ENCODE data around the gene THPO.
A peak's percentile ranks its signal among the peaks of the same experiment; 100 is the strongest.

THPO gene

DNA sequence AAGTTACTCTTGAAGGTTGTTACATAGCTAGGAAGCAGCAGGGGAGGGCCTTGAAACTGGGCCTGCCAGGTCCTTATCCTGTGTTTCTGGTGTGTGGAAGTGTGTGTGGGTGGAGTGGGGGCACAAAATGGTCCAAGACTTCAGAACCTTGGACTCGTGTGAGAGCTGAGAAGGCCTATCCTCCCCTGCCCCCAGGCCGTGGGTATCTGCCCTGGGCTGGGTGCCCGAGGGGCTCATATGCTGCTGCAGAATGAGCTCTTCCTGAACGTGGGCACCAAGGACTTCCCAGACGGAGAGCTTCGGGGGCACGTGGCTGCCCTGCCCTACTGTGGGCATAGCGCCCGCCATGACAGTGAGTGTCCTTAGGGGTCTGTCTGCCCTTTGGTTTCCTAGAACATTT is 6.3 kb upstream of the THPO start:
- DNase-seq: no peak

DNA sequence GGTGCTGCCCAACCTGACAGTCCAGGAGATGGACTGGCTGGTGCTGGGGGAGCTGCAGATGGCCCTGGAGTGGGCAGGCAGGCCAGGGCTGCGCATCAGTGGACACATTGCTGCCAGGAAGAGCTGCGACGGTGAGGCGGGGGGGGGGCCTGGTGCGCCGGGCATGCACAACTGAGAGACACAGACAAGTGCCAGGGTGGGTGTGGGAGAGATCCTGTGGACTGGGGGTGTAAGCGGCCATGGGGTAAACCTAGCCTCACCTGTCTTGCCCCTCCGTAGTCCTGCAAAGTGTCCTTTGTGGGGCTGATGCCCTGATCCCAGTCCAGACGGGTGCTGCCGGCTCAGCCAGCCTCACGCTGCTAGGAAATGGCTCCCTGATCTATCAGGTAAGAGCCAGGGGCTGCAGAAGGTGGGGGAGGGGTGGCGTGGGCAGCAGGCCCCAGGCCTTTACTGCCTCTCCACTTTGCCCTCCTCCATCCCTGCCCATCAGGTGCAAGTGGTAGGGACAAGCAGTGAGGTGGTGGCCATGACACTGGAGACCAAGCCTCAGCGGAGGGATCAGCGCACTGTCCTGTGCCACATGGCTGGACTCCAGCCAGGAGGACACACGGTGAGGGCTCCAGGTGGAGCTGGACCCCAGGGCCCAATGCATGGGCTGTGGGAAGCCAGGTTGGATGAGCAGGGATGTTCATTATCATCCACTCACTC is 5.2 kb upstream of the THPO start:
- no peak for DNase-seq

DNA sequence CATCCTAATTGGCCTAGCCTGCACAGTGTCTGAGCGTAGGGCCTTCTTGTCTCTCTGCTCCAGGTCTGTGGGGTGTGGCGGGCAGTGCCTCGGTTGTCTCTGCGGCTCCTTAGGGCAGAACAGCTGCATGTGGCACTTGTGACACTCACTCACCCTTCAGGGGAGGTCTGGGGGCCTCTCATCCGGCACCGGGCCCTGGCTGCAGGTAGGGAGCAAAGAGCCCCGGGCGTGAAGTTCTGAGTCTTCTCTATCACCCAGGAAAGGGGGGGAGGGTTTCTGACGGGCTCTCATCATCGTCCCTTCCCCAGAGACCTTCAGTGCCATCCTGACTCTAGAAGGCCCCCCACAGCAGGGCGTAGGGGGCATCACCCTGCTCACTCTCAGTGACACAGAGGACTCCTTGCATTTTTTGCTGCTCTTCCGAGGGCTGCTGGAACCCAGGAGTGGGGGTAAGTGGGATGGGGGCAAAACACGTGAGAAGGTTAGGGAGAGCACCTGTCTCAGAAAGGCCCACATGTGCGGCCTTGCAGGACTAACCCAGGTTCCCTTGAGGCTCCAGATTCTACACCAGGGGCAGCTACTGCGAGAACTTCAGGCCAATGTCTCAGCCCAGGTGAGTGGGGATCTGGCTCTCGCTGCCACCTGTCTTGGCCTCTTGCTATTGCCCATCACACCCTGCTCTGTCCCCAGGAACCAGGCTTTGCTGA is 4.5 kb upstream of the THPO start:
- DNase-seq: no peak

DNA sequence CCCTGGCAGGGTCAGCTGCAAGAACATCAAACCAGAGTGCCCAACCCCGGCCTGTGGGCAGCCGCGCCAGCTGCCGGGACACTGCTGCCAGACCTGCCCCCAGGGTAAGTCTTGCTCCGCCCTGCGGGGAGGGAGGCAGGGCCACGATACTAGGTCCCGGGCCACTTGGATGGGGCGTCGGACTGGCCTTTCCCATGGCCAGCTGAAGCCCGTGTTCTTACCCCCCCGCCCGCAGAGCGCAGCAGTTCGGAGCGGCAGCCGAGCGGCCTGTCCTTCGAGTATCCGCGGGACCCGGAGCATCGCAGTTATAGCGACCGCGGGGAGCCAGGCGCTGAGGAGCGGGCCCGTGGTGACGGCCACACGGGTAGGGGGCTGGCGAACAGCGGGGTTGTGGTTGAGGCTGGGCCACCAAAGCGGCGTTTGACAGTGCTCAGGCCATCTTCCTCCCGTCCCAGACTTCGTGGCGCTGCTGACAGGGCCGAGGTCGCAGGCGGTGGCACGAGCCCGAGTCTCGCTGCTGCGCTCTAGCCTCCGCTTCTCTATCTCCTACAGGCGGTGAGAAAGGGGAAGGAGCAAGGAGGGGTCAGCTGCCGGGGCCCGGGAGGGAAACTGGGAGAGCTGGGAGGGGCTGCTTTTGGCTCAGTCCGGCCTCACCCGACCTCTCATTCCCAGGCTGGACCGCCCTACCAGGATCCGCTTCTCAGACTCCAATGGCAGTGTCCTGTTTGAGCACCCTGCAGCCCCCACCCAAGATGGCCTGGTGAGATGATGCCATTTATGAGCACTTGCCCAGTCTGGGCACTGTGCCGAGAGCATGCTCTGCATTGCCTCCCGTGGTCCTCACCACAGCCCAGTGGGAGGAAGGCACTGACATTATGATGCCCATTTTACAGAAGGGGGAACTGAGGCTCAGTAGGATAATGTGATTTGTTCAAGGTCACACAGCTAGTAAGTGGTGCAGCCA is 3.5 kb upstream of the THPO start:
- DNase-seq: no peak

DNA sequence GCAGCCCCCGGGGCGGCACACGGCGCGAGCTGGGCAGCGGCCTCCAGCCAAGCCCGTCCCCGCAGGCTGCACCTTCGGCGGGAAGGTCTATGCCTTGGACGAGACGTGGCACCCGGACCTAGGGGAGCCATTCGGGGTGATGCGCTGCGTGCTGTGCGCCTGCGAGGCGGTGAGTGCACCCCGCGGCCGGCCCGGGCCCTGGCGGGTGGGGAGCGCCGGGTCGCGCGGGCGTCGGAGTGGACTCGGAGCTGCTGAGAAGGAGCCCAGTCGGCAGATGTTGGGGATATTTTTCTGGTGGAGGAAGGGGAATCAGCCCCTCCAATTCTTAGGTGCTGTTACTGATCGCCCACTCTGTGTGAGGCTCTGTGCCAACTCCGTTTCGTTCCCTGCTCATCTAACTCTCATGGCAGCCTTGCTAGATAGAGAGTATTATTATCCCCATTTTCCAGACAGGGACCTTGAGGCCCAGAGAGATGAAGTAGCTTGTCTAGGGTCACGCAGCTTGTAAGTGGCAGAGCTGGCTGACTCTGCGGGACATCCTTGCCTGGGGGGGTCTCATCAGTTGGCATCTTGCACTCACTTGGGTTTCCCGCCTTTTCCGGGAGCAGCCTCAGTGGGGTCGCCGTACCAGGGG is 2.7 kb upstream of the THPO start:
- no peak for DNase-seq

DNA sequence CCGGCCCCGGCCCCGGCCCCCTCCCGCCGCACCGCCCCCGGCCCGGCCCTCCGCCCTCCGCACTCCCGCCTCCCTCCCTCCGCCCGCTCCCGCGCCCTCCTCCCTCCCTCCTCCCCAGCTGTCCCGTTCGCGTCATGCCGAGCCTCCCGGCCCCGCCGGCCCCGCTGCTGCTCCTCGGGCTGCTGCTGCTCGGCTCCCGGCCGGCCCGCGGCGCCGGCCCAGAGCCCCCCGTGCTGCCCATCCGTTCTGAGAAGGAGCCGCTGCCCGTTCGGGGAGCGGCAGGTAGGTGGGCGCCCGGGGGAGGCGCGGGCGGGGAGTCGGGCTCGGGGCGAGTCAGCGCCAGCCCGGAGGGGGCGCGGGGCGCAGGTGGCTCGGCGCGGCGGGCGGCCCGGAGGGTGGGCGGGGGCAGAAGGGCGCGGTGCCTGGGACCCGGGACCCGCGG is 2.2 kb upstream of the THPO start:
- peak in 1 of 2 experiments; percentile 49 for DNase-seq

DNA sequence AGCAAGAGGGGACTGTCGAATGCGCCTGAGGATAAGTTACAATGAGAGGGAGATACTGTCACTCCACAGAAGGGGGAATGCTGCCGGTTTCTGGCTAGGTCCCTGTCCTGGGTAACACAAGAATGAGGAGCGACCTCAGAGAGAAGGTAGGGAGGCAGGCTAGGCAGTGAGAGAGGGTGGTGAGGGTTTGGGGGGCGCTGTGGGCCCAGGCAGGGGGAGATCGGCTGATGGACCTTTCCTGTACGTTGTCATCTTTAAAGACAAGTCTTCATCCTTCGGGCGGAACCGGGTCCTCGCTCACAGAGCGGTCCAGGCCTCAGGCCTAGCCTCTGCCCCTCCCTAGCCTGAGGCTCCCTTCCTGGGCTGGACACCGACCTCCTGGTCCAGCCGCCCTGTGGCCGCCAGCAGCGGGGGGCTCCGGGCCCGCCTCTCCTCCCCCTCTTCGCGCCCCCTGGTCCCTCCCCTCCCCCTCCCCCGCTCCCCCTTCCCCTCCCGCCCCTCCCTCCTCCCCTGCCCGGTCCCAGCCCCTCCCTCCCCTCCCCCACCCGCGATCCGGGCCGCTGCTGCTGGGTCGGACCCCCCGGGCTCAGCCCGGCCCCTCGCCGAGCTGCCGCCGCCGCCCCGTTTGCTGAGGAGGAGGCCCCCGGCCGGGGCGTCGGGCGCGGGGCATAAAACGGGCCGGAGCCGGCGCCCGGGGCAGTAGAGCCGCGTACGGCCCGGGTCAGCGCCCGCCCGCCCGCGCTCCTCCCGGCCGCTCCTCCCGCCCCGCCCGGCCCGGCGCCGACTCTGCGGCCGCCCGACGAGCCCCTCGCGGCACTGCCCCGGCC is 1.6 kb upstream of the THPO start, which contains the start of gene CHRD:
Gene CHRD, plus strand, starts transcription at position 697 of the 827 bp plus-strand sequence. CDS start 265 bp downstream, outside the sequence.
- DNase-seq: no peak

DNA sequence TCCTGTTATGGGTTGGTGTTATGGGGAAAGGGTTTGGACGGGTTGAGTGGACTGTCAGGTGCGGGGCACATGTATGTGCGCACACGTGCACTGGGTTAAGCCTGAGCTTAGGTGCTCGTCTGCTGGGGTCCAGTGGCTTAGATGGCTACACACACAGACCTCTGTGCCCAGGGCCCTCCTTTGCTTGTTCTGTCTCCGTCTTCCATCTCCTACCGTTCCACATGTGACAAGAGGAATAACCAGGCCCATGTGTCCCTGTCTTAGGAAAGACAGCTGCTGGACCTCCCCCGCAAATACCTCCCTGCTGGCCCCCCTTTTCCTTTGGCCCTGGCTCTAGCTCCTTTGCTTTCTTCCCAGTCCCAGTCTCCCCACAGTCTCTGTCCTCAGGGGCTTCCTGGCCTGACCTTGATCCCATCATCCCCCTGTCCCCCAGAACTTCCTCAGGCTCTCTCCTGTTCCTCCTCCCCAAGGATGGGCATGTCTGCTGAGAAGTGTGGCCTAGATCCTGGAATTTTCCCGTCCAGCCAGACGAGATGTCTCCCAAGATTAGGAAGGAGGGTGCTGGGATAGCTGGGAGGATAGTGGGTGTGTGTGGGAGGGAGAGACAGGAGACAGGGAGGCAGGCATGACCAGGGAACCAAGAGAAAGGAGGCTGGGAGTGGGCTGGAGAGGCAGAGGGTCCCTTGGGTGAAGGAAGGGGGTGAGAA is 797 bp upstream of the THPO start:
- no peak for DNase-seq

DNA sequence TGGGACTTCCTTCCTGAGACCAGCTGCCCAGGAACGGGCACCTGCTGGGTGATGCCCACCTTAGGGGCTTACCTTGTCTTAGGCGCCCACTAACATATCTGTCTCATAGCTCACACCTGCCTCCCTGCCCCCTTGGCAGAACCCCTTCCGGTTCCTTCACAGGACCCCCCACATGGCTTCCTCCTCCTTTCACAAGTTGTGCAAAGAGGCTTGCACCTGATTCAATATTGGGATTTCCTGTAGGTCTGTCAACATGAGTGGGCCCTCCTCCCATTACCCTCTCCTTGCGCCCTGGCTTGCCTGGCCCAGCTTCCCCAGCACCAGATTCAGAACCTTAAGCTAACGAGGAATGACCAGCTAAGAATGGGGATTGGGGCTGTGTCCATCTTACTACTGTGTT is 633 bp downstream of the THPO start:
- no peak for DNase-seq

DNA sequence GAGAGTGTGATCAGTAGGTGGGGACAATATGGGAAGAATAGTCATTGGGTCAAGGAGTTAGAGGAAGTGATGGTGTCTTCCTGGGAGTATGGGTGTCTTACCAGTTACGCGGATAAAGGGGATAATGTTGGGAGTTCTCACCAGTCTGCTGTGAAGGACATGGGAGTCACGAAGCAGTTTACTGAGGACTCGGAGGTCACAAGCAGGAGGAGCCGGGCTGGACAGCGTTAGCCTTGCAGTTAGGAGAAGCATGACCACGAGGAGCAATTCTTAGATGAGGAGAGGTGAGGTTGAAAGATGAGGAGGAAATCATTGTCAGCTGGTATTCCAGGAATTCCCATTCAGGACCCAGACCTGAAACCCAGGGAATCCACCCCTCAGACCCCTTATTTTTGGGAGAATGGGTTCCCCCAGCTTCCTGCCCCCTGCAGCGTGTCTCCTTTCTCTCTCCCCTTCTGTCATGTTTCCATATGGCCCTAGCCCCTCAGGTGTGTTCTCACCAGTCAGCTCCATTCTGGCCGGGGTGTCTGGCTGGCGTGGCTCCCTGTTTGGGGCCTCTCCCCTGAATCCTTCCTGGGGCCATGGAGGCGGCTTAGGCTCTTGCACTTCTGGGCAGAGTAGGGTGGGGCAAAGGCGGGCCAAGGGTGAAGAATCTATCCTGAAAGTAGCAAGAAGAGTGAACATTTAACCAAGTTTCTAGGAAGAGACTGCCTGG is 2.1 kb downstream of the THPO start:
- DNase-seq: no peak

DNA sequence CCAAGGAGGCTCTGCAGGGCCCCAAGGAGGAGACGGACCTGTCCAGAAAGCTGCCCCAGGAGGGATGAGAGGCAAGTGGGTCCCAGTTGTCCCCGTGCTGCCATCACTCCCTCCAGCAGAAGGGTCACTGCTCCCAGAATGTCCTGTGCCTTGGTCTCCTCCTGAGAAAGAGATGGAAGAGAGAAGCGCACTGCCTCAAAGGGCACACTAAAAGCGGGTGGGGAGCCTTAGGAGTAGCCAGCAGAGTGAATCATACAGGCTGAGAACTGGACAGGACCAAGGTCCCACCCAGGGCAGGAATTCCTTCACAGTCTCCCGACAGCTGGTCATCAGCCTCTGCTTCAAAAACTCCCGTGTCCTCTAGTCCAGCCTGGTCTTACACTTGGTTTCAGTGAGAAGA is 4.6 kb downstream of the THPO start:
- DNase-seq: no peak

DNA sequence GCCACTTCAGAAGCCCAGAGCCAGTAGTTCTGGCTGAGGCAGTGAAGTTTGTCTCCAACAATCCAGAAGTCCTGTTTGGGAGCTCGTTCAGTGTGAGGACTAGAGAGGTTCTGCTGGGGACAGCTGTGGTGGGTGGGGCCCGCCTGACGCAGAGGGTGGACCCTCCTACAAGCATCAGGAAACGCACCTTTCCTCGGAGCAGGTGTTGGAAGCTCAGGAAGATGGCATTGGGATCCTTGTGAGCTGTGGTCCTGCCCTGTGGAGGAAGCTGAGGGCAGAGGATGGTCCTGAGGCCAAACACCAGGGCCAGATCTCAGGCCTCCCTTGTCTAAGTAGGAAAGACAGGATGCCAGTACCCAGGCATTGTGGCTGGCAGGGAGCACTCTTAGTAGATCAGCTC is 5.1 kb downstream of the THPO start:
- no peak for DNase-seq

DNA sequence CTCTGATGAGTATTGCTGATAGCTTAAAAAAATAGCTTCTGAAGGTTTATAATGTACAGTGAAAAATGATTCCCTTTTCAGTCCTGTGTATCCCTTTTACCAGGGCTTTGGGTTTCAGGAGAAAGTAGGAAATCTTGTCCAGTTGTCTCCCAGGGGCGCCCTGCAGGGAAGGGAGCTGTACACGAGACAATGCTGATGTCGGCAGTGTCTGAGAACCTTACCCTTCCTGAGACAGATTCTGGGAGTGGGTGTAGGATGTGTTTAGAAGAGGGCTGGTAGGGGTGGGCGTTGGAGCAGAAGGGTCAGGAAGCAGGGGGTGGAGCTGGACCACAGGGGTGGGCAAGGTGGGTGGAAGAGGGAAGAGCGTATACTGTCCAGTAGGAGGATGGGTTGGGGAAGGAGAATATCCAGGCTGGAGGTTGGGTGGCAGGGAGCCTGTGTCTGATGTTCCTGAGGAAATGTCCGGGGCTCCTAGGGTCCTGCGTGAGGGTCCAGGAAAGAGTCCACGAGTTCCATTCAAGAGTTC is 5.6 kb downstream of the THPO start:
- DNase-seq: no peak

DNA sequence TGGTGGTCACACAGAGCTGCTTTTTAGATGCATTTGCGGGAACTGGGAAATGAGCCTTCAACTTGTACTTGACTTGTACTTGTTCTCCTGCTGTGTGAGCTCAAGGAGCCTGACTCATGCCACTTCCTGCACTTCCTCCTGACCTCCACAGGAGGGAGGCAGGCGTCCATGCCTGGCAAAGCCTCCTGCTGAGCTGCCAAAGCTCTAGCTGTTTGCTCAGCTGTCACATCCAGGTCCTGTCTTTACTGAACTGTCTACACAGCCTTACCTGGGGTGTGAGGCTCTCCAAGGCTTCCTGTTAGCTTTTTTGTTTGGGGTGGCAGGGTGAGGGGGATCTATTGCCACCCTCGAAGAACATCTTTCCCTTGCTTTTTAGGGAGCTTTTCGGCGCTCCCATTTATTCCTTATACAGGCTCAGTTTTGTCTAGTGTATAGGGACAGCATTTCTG is 6.4 kb downstream of the THPO start:
- peak; percentile 65 to 94 for DNase-seq

DNA sequence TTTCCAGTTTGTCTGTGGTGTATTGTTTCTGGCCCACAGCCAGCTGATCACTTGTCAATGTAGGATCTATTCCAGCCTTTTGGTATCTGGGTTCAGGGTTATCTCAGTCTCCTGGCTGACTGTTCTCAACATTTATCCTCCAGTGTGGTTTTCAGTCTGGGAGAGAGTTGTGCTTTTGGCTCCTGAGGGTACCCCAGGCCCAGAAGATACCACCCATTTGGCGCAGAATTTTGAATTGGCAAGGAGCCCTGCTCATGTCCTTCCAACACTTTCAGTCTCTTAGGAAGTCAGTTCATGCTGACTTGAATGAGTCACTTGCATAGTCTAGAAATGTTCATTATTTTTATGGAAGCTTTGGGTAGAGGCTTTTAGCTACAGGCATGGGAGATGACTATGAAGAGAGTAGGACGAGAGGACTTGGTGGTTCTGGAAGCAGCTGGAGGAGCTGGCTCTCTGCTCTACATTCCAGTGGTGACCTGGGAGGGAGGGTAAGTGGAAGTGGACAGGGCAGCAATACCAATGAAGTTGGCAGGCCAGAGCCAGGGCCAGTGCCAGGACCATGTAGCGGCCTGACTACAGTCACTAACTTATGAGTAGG is 9.3 kb downstream of the THPO start:
- no peak for DNase-seq

DNA sequence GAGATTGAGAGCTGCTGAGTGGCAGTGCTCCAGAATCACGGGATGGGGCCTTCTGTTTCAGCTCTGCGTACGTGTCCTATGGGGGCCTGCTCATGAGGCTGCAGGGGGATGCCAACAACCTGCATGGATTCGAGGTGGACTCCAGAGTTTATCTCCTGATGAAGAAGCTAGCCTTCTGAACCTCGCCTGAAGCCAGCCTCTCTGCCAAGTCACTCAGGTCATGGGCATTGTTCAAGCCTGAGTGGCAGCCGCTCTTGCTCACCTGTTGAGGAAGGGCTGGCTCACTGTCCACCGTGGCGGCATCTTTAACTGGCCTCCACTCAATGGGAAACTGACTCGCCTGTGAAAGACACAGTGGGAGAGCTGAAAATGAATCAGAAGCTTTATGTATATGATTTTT is 9.9 kb downstream of the THPO start:
- no peak for DNase-seq

DNA sequence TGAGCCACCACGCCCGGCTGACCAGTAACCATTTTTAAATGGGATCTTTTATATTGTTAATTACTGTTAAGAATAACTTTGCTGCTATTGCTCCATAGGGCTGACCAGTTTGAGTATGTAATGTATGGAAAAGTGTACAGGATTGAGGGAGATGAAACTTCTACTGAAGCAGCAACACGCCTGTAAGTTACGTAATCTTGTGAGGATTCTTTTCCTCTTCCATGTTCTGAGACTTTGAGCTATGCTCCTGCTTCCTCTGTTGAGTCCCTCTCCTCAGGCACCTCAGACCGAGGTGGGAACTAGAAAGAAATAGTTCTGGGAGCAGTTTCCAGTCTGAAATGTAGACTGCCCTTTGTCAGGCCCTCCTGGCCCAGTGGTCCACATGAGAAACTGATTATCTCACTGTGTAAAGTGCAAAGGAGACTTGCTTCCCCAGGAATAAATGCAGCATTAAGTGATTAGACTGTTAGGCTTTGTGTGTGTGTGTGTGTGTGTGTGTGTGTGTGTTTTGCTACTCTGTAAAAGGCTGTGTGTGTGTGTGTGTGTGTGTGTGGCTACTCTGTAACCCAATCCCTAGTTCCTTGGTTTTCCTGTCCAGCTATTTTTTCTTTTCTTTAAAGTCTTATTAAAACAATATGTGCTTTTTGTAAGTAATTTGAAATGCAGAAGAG is 11.3 kb downstream of the THPO start:
- no peak for DNase-seq

DNA sequence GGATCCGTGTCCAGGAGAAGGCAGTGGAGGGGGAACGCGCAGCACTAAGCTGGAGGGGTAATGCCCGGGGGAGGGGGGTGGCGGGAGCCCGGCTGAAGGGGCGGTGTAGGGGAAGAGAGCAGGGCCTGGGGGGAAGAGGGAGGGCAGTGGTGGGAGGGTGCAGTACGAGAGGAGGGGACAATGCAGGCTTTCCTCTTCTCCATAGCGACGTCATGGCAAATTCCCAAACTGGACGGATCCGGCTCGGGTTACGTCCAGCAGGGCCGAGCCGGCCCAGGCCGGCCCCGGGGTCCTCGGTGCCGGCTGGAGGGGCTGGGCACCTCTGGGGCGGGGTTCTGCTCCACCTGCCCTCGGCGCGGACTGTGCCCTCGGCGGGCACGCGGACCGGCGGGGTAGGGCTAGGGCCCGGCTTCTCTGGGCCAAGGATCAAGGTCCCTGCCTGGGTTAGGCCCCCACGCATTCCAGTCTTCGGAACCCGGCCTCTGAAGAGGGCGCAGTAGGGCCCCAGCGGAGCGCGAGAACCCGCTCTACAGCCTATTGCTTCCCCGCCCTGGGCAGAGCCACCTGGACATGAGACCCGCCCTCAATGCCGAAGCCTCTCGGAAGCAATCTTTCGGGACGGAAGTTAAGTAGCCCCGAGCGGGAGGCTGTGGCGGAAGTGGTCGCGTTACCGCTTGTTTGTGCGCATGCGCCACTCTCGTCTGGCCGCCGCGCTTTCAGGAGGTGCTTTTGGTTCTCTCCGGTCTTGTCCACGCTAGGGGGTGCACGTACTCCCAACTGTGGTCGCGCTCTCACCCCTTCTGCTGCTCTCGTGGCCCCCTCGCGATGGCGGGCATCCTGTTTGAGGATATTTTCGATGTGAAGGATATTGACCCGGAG is 15.1 kb downstream of the THPO start:
- DNase-seq: peak; percentile 99

Measured in NCI-H524 (cell line).